ENCODE measurements around the gene MYADML2.

MYADML2 gene

GRCh38 chr17:81955058-81955681, 8.1 kb upstream of the MYADML2 start:
- TF ChIP-seq POU6F1 (CRISPR knock-in tag; IDR thresholded peaks at IDR 0.05; ENCODE audit: borderline replicate concordance, low read depth): no peak
- TF ChIP-seq RARB (CRISPR knock-in tag; IDR thresholded peaks at IDR 0.05): no peak
- TF ChIP-seq ESRRG (CRISPR knock-in tag; IDR thresholded peaks at IDR 0.05): no peak
- TF ChIP-seq ZNF565 (CRISPR knock-in tag; conservative IDR thresholded peaks at IDR 0.05; ENCODE audit: low read depth): no peak
- TF ChIP-seq OSR1 (CRISPR knock-in tag; IDR thresholded peaks at IDR 0.05): no peak
- TF ChIP-seq TOX (CRISPR knock-in tag; IDR thresholded peaks at IDR 0.05; ENCODE audit: borderline replicate concordance): no peak
- no peak for TF ChIP-seq BACH2 (CRISPR knock-in tag; IDR thresholded peaks at IDR 0.05; ENCODE audit: borderline replicate concordance)
- no peak for TF ChIP-seq CSRNP3 (CRISPR knock-in tag; IDR thresholded peaks at IDR 0.05)
- TF ChIP-seq TCF4 (CRISPR knock-in tag; IDR thresholded peaks at IDR 0.05; ENCODE audit: borderline replicate concordance): no peak
- TF ChIP-seq ZNF8 (CRISPR knock-in tag; IDR thresholded peaks at IDR 0.05): no peak
- TF ChIP-seq SNAI2 (CRISPR knock-in tag; IDR thresholded peaks at IDR 0.05): no peak
- no peak for TF ChIP-seq ZFP3 (CRISPR knock-in tag; IDR thresholded peaks at IDR 0.05)
- no peak for TF ChIP-seq CREB5 (CRISPR knock-in tag; IDR thresholded peaks at IDR 0.05; ENCODE audit: low read depth)
- no peak for TF ChIP-seq GLIS3 (CRISPR knock-in tag; IDR thresholded peaks at IDR 0.05)
- no peak for TF ChIP-seq ZC3H10 (CRISPR knock-in tag; IDR thresholded peaks at IDR 0.05)
- no peak for TF ChIP-seq PPARA (CRISPR knock-in tag; IDR thresholded peaks at IDR 0.05; ENCODE audit: borderline replicate concordance)
- ATAC-seq: no peak

- no peak for ATAC-seq
Observed at GRCh38 chr17:81954131-81955057, 7.4 kb upstream of the MYADML2 start.

More at GRCh38 chr17:81954131-81955057, 7.4 kb upstream of the MYADML2 start:
- TF ChIP-seq ESRRG (CRISPR knock-in tag; IDR thresholded peaks at IDR 0.05) (no peak), CSRNP3 (CRISPR knock-in tag; IDR thresholded peaks at IDR 0.05) (no peak), ZFP3 (CRISPR knock-in tag; IDR thresholded peaks at IDR 0.05) (no peak), ZC3H10 (CRISPR knock-in tag; IDR thresholded peaks at IDR 0.05) (no peak), ZNF70 (CRISPR knock-in tag; IDR thresholded peaks at IDR 0.05) (no peak), BACH2 (CRISPR knock-in tag; IDR thresholded peaks at IDR 0.05; ENCODE audit: borderline replicate concordance) (no peak), SNAI2 (CRISPR knock-in tag; IDR thresholded peaks at IDR 0.05) (no peak), ISL1 (CRISPR knock-in tag; IDR thresholded peaks at IDR 0.05) (no peak), CREB5 (CRISPR knock-in tag; IDR thresholded peaks at IDR 0.05; ENCODE audit: low read depth) (no peak), ARNTL (CRISPR knock-in tag; IDR thresholded peaks at IDR 0.05; ENCODE audit: borderline replicate concordance, low read depth) (no peak), TCF4 (CRISPR knock-in tag; IDR thresholded peaks at IDR 0.05; ENCODE audit: borderline replicate concordance) (no peak), ZFP30 (CRISPR knock-in tag; IDR thresholded peaks at IDR 0.05) (no peak), ZNF8 (CRISPR knock-in tag; IDR thresholded peaks at IDR 0.05) (no peak), CSDC2 (CRISPR knock-in tag; IDR thresholded peaks at IDR 0.05) (no peak), OSR1 (CRISPR knock-in tag; IDR thresholded peaks at IDR 0.05) (no peak), GLIS3 (CRISPR knock-in tag; IDR thresholded peaks at IDR 0.05) (no peak), RARB (CRISPR knock-in tag; IDR thresholded peaks at IDR 0.05) (no peak)
- TF ChIP-seq, protein P1, sequence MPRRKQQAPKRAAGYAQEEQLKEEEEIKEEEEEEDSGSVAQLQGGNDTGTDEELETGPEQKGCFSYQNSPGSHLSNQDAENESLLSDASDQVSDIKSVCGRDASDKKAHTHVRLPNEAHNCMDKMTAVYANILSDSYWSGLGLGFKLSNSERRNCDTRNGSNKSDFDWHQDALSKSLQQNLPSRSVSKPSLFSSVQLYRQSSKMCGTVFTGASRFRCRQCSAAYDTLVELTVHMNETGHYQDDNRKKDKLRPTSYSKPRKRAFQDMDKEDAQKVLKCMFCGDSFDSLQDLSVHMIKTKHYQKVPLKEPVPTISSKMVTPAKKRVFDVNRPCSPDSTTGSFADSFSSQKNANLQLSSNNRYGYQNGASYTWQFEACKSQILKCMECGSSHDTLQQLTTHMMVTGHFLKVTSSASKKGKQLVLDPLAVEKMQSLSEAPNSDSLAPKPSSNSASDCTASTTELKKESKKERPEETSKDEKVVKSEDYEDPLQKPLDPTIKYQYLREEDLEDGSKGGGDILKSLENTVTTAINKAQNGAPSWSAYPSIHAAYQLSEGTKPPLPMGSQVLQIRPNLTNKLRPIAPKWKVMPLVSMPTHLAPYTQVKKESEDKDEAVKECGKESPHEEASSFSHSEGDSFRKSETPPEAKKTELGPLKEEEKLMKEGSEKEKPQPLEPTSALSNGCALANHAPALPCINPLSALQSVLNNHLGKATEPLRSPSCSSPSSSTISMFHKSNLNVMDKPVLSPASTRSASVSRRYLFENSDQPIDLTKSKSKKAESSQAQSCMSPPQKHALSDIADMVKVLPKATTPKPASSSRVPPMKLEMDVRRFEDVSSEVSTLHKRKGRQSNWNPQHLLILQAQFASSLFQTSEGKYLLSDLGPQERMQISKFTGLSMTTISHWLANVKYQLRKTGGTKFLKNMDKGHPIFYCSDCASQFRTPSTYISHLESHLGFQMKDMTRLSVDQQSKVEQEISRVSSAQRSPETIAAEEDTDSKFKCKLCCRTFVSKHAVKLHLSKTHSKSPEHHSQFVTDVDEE (CRISPR knock-in tag; IDR thresholded peaks at IDR 0.05): no peak
- TF ChIP-seq, protein P2, sequence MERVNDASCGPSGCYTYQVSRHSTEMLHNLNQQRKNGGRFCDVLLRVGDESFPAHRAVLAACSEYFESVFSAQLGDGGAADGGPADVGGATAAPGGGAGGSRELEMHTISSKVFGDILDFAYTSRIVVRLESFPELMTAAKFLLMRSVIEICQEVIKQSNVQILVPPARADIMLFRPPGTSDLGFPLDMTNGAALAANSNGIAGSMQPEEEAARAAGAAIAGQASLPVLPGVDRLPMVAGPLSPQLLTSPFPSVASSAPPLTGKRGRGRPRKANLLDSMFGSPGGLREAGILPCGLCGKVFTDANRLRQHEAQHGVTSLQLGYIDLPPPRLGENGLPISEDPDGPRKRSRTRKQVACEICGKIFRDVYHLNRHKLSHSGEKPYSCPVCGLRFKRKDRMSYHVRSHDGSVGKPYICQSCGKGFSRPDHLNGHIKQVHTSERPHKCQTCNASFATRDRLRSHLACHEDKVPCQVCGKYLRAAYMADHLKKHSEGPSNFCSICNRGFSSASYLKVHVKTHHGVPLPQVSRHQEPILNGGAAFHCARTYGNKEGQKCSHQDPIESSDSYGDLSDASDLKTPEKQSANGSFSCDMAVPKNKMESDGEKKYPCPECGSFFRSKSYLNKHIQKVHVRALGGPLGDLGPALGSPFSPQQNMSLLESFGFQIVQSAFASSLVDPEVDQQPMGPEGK (CRISPR knock-in tag; IDR thresholded peaks at IDR 0.05; ENCODE audit: borderline replicate concordance): no peak

All from SK-N-SH treated with all-trans-retinoic acid at 6 μM for 48 hours (cell line).